Pancreas (tissue), 10 donors: ENCODE measurements around the gene MRPL20. TPM values are rescaled to one million over a fixed set of nuclear protein-coding genes. Genes with fewer than 3 reads are reported as not detected.
A peak's percentile ranks its signal among the peaks of the same experiment; 100 is the strongest.

ENCODE experiments used
- ATAC-seq, 4 donors: fragments of 200-7000 bp; cut with Tn5 transposase; one replicate each; pipeline versions ENCODE4 v1.8.0 to v1.9.1; 2020; ENCODE audit warnings: mild to moderate bottlenecking in 4 of 4, moderate library complexity in 4 of 4
- DNase-seq, 6 donors: peaks; one replicate each; pipeline ENCODE4 v3.0.0-alpha.2; 2020
- FAIRE-seq: peaks from 2 replicates; lab custom pipeline; 2012; peaks lifted over from hg19 to GRCh38; lab: Jason Lieb, UNC
- H3K27ac ChIP-seq, 4 donors: fragments of 200-600 bp; sonication (generic); 1 replicate in 3 of 4; 2 replicates in 1 of 4; pipeline versions ENCODE4 v1.5.0 to v1.8.0; 2020
- H3K27me3 ChIP-seq, 4 donors: fragments of 200-600 bp; one replicate each; pipeline ENCODE4 v1.8.0; 2021
- H3K36me3 ChIP-seq, 3 donors: fragments of 200-600 bp; sonication (generic) in 1 of 3; one replicate each; pipeline versions ENCODE4 v1.5.0 to v1.8.0; 2020 to 2021
- H3K4me1 ChIP-seq, 3 donors: fragments of 200-600 bp; one replicate each; pipeline ENCODE4 v1.8.0; 2021
- H3K4me3 ChIP-seq, 4 donors: fragments of 200-600 bp; sonication (generic) in 2 of 4; one replicate each; pipeline versions ENCODE4 v1.5.0 to v1.8.0; 2020 to 2021
- H3K9me3 ChIP-seq, 4 donors: fragments of 200-600 bp; one replicate each; pipeline ENCODE4 v1.8.0; 2021
- WGBS, 2 donors: extraction: QIAGEN DNeasy Blood & Tissue Kit; methylation state at CpG; one replicate each; pipeline ENCODE4 v1.1.7; 2013; 5-methylcytosine and 5-hydroxymethylcytosine counted together
- intact Hi-C, 3 donors: fragments of 100-400 bp; cut with DNase I; formaldehyde crosslinking; loops; one replicate each; pipeline versions ENCODE4 v1.11.1 to v1.14.2; 2022
- polyA plus RNA-seq, 2 donors: library from polyadenylated mRNA; stranded (reverse); fragments of 200-250 nt; gene quantifications; one replicate each; pipeline ENCODE4 v1.2.3, GENCODE V29; 2013
- total RNA-seq, 6 donors: library from RNA; stranded (reverse); fragmentation: NEBNext Ultra II Directional in 4 of 6; extraction: Animal tissue kit (Norgen Biotek cat#: 25700) in 4 of 6; gene quantifications; one replicate each; pipeline versions ENCODE4 v1.2.1 to v1.2.4, GENCODE V29; 2021 to 2023
- TF ChIP-seq, protein P1 (sequence below), 4 donors: fragments of 200-600 bp; sonication (generic) in 3 of 4; IDR thresholded peaks; one replicate each; pipeline versions ENCODE4 v1.5.0 to v1.8.0; 2021; ENCODE audit warnings: antibody characterized with exemption in 4 of 4
- donor health status: healthy with polysubstance abuse.
- donor health status: DM: no; HTN: no; CAD: no; lungs with moderate emphysema.
- donor health status: DM: no; HTN: no; CAD: no.
- donor health status: control.
- donor health status: control.
- donor health status: Bipolar disorder and iron deficiency.
- donor health status: DM: yes; HTN: yes; CAD: no.
- donor health status: DM: no; HTN: no; CAD: no.
- donor health status: DM: no; HTN: no; CAD: no.
- donor health status: DM: yes; HTN: yes; CAD: no.

MRPL20 gene
- total and polyA plus RNA-seq, 8 donors, result 42.1 to 121 (median 56.6) TPM

DNA sequence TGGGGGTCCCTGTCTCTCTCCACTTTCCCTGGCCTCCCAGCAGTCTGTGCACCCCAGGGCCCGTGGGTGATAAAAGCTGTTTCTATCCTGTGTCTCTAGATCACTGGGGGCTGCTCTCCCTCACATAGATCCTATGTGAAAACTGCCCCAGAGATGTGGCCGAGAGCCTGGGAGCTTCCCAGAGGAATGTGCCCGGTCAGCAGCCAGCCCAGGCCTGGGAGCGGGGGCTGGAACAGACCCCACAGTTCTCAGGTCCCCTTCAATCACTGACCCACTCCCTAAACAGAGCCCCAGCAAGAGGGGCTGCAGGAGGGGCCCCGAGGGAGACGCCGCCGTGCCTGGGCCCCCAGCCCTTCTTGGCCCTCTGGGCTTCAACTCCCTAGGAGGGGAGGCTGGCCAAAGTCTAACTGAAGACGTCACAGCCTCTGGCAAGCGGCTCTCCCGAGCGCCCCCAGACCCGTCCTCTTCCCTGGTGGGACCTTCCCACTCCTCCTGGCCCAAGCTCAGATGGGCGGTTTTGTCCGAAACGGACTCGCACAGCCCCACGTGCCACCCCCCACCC, 49.1 kb downstream of the MRPL20 start:
- intact Hi-C loops, result no loop called here
- FAIRE-seq, result no peak
- Histone ChIP-seq H3K9me3 (no peaks in the 10 kb centered on the region), H3K4me3 (peak overlapping the region in 2 of 4 donors; percentile 13 to 19), H3K36me3 (no peaks in the 10 kb centered on the region), H3K27me3 (no peaks in the 10 kb centered on the region), H3K4me1 (no peaks in the 10 kb centered on the region), H3K27ac (no peak overlapping the region)
- DNase-seq, result peak in 2 of 6 donors; percentile 13 to 72
- 24 to 29% methylated on average over 16 to 18 of the region's 18 CpGs for WGBS, 2 donors
- no peak for ATAC-seq
- TF ChIP-seq, protein P1, sequence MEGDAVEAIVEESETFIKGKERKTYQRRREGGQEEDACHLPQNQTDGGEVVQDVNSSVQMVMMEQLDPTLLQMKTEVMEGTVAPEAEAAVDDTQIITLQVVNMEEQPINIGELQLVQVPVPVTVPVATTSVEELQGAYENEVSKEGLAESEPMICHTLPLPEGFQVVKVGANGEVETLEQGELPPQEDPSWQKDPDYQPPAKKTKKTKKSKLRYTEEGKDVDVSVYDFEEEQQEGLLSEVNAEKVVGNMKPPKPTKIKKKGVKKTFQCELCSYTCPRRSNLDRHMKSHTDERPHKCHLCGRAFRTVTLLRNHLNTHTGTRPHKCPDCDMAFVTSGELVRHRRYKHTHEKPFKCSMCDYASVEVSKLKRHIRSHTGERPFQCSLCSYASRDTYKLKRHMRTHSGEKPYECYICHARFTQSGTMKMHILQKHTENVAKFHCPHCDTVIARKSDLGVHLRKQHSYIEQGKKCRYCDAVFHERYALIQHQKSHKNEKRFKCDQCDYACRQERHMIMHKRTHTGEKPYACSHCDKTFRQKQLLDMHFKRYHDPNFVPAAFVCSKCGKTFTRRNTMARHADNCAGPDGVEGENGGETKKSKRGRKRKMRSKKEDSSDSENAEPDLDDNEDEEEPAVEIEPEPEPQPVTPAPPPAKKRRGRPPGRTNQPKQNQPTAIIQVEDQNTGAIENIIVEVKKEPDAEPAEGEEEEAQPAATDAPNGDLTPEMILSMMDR (IDR thresholded peaks at IDR 0.05), result no peak

- ATAC-seq, result no peak
- no peak for FAIRE-seq
- H3K27me3 ChIP-seq, result no peaks in the 10 kb centered on the region
- H3K4me3 ChIP-seq, result peak overlapping the region in 1 of 4 donors; percentile 19
- H3K27ac ChIP-seq, result no peak overlapping the region
- peak in 3 of 6 donors; percentile 14 to 79 (median 33) for DNase-seq
- no peaks in the 10 kb centered on the region for H3K4me1 ChIP-seq
- intact Hi-C loops, result no loop called here
- no peaks in the 10 kb centered on the region for H3K36me3 ChIP-seq
- no peaks in the 10 kb centered on the region for H3K9me3 ChIP-seq
- TF ChIP-seq, protein P1 (IDR thresholded peaks at IDR 0.05), result no peak
- 60 to 62% methylated on average over 25 to 26 of the region's 26 CpGs for WGBS, 2 donors
Observed at GRCh38 chr1:1356796-1357401, 50.2 kb downstream of the MRPL20 start.

GRCh38 chr1:1356166-1356795, 50.8 kb downstream of the MRPL20 start:
- 35 to 38% methylated on average over 8 of the region's 8 CpGs for WGBS, 2 donors
- Histone ChIP-seq H3K9me3 (no peaks in the 10 kb centered on the region), H3K4me1 (no peaks in the 10 kb centered on the region), H3K27ac (no peak overlapping the region), H3K36me3 (no peaks in the 10 kb centered on the region), H3K4me3 (no peak overlapping the region), H3K27me3 (no peaks in the 10 kb centered on the region)
- intact Hi-C loops, result no loop called here
- ATAC-seq, result no peak
- DNase-seq, result peak in 4 of 6 donors; percentile 4 to 66 (median 30)
- FAIRE-seq, result no peak
- TF ChIP-seq, protein P1 (IDR thresholded peaks at IDR 0.05), result no peak

GRCh38 chr1:1355416-1355815, 51.7 kb downstream of the MRPL20 start:
- H3K27me3 ChIP-seq, result no peaks in the 10 kb centered on the region
- H3K4me1 ChIP-seq, result no peaks in the 10 kb centered on the region
- 1% methylated on average over 43 to 52 of the region's 52 CpGs for WGBS, 2 donors
- FAIRE-seq (no peak), DNase-seq (peak in 4 of 6 donors; percentile 14 to 84 (median 28)), ATAC-seq (peak in 3 of 4 donors; percentile 23 to 47 (median 26))
- no peaks in the 10 kb centered on the region for H3K36me3 ChIP-seq
- TF ChIP-seq, protein P1 (IDR thresholded peaks at IDR 0.05), result no peak
- H3K9me3 ChIP-seq, result no peaks in the 10 kb centered on the region
- intact Hi-C loops, result no loop called here
- H3K27ac ChIP-seq, result no peak overlapping the region
- H3K4me3 ChIP-seq, result peak overlapping the region in 1 of 4 donors; percentile 31
